ENCODE measurements around the gene NMT2.

DNA sequence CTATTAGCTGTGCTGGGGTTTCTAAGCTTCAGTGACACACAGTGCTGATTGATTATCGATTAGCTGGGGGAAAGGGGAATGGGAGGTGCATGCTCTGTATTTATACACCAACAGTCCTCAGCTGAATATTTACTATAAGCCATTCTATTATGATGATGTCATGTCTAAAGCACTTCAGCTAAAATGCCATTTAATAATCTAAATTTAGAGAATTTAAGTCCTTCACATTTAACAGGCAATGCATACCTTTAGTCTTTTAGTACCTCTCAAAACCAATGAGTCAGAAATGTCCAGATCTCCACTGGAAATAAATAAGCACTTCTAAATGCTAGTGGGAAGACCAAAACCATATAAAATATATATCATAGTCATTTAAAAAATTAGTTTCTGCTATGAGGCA is 46.8 kb downstream of the NMT2 start:
- TF ChIP-seq, protein P1, sequence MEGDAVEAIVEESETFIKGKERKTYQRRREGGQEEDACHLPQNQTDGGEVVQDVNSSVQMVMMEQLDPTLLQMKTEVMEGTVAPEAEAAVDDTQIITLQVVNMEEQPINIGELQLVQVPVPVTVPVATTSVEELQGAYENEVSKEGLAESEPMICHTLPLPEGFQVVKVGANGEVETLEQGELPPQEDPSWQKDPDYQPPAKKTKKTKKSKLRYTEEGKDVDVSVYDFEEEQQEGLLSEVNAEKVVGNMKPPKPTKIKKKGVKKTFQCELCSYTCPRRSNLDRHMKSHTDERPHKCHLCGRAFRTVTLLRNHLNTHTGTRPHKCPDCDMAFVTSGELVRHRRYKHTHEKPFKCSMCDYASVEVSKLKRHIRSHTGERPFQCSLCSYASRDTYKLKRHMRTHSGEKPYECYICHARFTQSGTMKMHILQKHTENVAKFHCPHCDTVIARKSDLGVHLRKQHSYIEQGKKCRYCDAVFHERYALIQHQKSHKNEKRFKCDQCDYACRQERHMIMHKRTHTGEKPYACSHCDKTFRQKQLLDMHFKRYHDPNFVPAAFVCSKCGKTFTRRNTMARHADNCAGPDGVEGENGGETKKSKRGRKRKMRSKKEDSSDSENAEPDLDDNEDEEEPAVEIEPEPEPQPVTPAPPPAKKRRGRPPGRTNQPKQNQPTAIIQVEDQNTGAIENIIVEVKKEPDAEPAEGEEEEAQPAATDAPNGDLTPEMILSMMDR (conservative IDR thresholded peaks at IDR 0.05; ENCODE audit: low read length), result no peak
- no peak for TF ChIP-seq EZH2phosphoT487 (IDR thresholded peaks at IDR 0.05; ENCODE audit: borderline replicate concordance, low read depth, low read length)
